ENCODE results near the gene UNC45A.
A peak's percentile ranks its signal among the peaks of the same experiment; 100 is the strongest.
"Not testable (repeated sequence)": the region's sequence is repeated elsewhere in the genome, so short reads cannot be mapped to it uniquely, and the experiment has no call there.

The UNC45A gene

GRCh38 chr15:90934949-90935751 lies at the start of gene UNC45A:
UNC45A (plus strand) TSS chr15:90935285; CDS start chr15:90935325, 40 bp downstream.
- peak; percentile 90 to 93 for DNase-seq (ENCODE audit: low read depth in 2 of 2)

- peak; percentile 50 to 64 for DNase-seq (ENCODE audit: low read depth in 2 of 2)
These were observed 49.4 kb upstream of the UNC45A start for GRCh38 chr15:90885432-90886290.

- no peak for DNase-seq (ENCODE audit: low read depth in 2 of 2)
These were observed 48.8 kb upstream of the UNC45A start for GRCh38 chr15:90886291-90886614.

GRCh38 chr15:90887037-90887481 lies 48.0 kb upstream of the UNC45A start:
- no peak for DNase-seq (ENCODE audit: low read depth in 2 of 2)

- DNase-seq (ENCODE audit: low read depth in 2 of 2) = no peak
These were observed 45.8 kb upstream of the UNC45A start for GRCh38 chr15:90889313-90889730.

GRCh38 chr15:90889736-90890456 lies 45.2 kb upstream of the UNC45A start:
- DNase-seq (ENCODE audit: low read depth in 2 of 2) = no peak

GRCh38 chr15:90890839-90891238 lies 44.2 kb upstream of the UNC45A start:
- DNase-seq (ENCODE audit: low read depth in 2 of 2) = no peak

GRCh38 chr15:90891346-90891949 lies 43.6 kb upstream of the UNC45A start:
- no peak for DNase-seq (ENCODE audit: low read depth in 2 of 2)

- DNase-seq (ENCODE audit: low read depth in 2 of 2) = no peak
These were observed 43.1 kb upstream of the UNC45A start for GRCh38 chr15:90892023-90892422.

- no peak for DNase-seq (ENCODE audit: low read depth in 2 of 2)
These were observed 42.4 kb upstream of the UNC45A start for GRCh38 chr15:90892498-90893174.

- no peak for DNase-seq (ENCODE audit: low read depth in 2 of 2)
These were observed 41.7 kb upstream of the UNC45A start for GRCh38 chr15:90893175-90894090.

GRCh38 chr15:90895571-90896117 lies 39.4 kb upstream of the UNC45A start:
- no peak for DNase-seq (ENCODE audit: low read depth in 2 of 2)

GRCh38 chr15:90897131-90897655 lies 37.9 kb upstream of the UNC45A start:
- DNase-seq (ENCODE audit: low read depth in 2 of 2) = not testable (repeated sequence)

GRCh38 chr15:90901175-90902039 lies 33.7 kb upstream of the UNC45A start:
- DNase-seq (ENCODE audit: low read depth in 2 of 2) = no peak

GRCh38 chr15:90902040-90902839 lies 32.8 kb upstream of the UNC45A start:
- peak; percentile 33 to 51 for DNase-seq (ENCODE audit: low read depth in 2 of 2)

- peak; percentile 57 to 73 for DNase-seq (ENCODE audit: low read depth in 2 of 2)
These were observed 32.0 kb upstream of the UNC45A start, which contains the start of gene MAN2A2 for GRCh38 chr15:90902840-90903732. MAN2A2 (plus strand) TSS chr15:90903302; CDS start chr15:90904208, 906 bp downstream.
